GM12801 (cell line): ENCODE results near the gene KCNG4.

ENCODE experiments used
- CTCF ChIP-seq: IDR thresholded peaks from one replicate; pipeline ENCODE4 v1.5.1; 2011; ENCODE audit warnings: control low read depth; ENCODE audit not compliant: insufficient read length; ENCODE audit errors: extremely low read depth

KCNG4 gene

GRCh38 chr16:84279881-84280280 lies 40.1 kb upstream of the KCNG4 start:
- no peak for TF ChIP-seq CTCF

- TF ChIP-seq CTCF: no peak
Measured at GRCh38 chr16:84278968-84279367, 39.2 kb upstream of the KCNG4 start.

GRCh38 chr16:84278333-84278732 lies 38.5 kb upstream of the KCNG4 start:
- no peak for TF ChIP-seq CTCF

- TF ChIP-seq CTCF: no peak
Measured at GRCh38 chr16:84277244-84277823, 37.5 kb upstream of the KCNG4 start.

GRCh38 chr16:84275585-84276151 lies 35.9 kb upstream of the KCNG4 start:
- TF ChIP-seq CTCF: no peak

GRCh38 chr16:84274515-84274914 lies 34.7 kb upstream of the KCNG4 start:
- no peak for TF ChIP-seq CTCF

GRCh38 chr16:84272740-84273320 lies 33.0 kb upstream of the KCNG4 start:
- TF ChIP-seq CTCF: no peak
